ENCODE data around the gene CFAP61. TPM values are rescaled to one million over a fixed set of nuclear protein-coding genes. Genes with fewer than 3 reads are reported as not detected.

CFAP61 gene
- total RNA-seq, 1 experiment from 2014 or later = not detected

DNA sequence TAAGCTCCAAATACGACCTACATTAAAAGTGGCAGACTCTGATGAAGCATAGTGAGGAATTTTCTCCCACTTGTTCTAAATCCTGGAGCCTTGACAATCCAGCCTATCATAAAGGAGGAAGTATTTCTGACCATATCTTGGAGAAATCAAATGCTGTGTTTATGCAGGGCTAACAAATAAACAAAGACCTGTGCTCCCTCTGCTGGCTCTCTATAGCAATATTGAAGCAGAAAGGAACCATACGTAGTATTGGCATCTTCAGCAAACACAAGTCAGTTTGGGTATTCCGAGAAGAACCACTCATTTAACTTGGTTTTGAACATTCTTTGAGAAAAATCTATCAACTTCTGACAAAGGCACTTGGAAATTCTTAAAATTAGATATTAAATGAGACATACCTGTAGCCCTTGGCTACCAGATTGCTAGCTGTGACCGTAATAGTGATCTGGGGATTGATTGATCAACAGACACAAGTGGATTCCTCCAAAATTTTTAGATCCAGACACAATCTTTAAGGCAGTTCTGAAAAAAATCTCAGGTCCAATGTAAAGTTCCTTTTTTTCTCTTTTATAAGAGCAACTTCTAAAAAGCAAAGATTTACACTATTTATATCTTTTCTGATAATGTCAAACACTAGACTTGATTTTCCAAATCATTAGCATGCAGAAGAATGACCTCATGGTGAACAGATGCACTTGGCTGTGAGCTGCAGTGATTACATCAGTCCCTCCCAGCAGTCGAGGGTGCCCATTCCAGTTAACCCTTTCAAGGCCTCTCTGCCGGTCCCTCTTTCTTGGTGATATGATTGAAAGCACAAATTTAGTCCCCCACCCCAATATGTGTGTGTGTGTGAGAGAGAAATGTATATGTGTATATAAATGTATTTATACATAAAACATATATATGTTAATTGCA lies 355.8 kb downstream of the CFAP61 start:
- H3K9me2 ChIP-seq (replicated peaks; ENCODE audit: low read length) = no peaks in the 10 kb centered on the region
- no peaks in the 10 kb centered on the region for H3K79me2 ChIP-seq (ENCODE audit: low read length)
- peak; percentile 61 for DNase-seq
- TF ChIP-seq, protein P1, sequence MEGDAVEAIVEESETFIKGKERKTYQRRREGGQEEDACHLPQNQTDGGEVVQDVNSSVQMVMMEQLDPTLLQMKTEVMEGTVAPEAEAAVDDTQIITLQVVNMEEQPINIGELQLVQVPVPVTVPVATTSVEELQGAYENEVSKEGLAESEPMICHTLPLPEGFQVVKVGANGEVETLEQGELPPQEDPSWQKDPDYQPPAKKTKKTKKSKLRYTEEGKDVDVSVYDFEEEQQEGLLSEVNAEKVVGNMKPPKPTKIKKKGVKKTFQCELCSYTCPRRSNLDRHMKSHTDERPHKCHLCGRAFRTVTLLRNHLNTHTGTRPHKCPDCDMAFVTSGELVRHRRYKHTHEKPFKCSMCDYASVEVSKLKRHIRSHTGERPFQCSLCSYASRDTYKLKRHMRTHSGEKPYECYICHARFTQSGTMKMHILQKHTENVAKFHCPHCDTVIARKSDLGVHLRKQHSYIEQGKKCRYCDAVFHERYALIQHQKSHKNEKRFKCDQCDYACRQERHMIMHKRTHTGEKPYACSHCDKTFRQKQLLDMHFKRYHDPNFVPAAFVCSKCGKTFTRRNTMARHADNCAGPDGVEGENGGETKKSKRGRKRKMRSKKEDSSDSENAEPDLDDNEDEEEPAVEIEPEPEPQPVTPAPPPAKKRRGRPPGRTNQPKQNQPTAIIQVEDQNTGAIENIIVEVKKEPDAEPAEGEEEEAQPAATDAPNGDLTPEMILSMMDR (conservative IDR thresholded peaks at IDR 0.05; ENCODE audit: low read depth, low read length) = peak; percentile 79
- no peak for TF ChIP-seq EZH2phosphoT487 (IDR thresholded peaks at IDR 0.05; ENCODE audit: borderline replicate concordance, low read length)
- TF ChIP-seq EZH2 (IDR thresholded peaks at IDR 0.05; ENCODE audit: low read length, unreplicated experiment) = no peak
- no peak overlapping the region for H3K27ac ChIP-seq (ENCODE audit: low read length)
- H3K4me2 ChIP-seq (ENCODE audit: low read length) = no peak overlapping the region
- no peaks in the 10 kb centered on the region for H3K9me3 ChIP-seq (ENCODE audit: low read length)
- H3F3A ChIP-seq (ENCODE audit: low read length, unreplicated experiment) = no peaks in the 10 kb centered on the region
- no peak overlapping the region for H3K9ac ChIP-seq (ENCODE audit: low read length)
- no TSS peak for BruUV-seq (replicated peaks)
- H3K4me1 ChIP-seq (ENCODE audit: insufficient read depth, low read length) = no peaks in the 10 kb centered on the region
- H3K4me3 ChIP-seq (ENCODE audit: low read length) = no peak overlapping the region
- ChIA-PET CTCF (no interaction called here), POLR2A (ENCODE audit: unreplicated experiment) (no interaction called here)
- no peaks in the 10 kb centered on the region for H3K27me3 ChIP-seq (ENCODE audit: low read length)
- H2AFZ ChIP-seq (ENCODE audit: low read length) = no peak overlapping the region
- intact Hi-C loops (cut with micrococcal nuclease) = loop anchor here (1.0 kb wide), 4 partner anchors 48 to 324 kb away; no protein-coding TSS in a partner anchor
- ATAC-seq = peak; percentile 89
- H4K20me1 ChIP-seq (ENCODE audit: low read length) = no peaks in the 10 kb centered on the region
- no peaks in the 10 kb centered on the region for H3K36me3 ChIP-seq (ENCODE audit: low read depth, low read length)

DNA sequence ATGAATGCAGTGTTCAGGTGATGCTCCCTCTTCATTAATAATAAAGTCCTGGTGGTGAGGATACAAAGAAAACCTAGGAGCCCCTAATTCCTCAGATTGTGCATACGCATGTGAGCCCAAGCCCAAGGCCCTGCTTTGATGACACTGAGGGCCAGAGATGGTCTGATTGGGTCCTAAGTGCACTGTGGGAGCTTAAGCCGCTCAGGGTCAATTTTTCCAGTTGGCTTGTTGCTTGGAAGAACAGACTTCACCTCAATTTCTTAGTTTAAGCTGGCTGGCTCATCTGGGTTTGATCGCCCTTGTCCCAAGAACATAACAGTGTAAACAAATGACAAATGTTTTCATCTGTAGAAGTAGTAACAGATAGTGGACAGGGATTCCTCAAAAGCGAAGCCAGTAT lies 357.0 kb downstream of the CFAP61 start:
- Histone ChIP-seq H3K79me2 (ENCODE audit: low read length) (no peaks in the 10 kb centered on the region), H3K4me2 (ENCODE audit: low read length) (no peak overlapping the region), H3K4me1 (ENCODE audit: insufficient read depth, low read length) (no peaks in the 10 kb centered on the region), H3K36me3 (ENCODE audit: low read depth, low read length) (no peaks in the 10 kb centered on the region), H2AFZ (ENCODE audit: low read length) (no peak overlapping the region), H3F3A (ENCODE audit: low read length, unreplicated experiment) (no peaks in the 10 kb centered on the region), H3K9me2 (replicated peaks; ENCODE audit: low read length) (no peaks in the 10 kb centered on the region), H4K20me1 (ENCODE audit: low read length) (no peaks in the 10 kb centered on the region), H3K4me3 (ENCODE audit: low read length) (no peak overlapping the region), H3K27me3 (ENCODE audit: low read length) (no peaks in the 10 kb centered on the region), H3K9me3 (ENCODE audit: low read length) (no peaks in the 10 kb centered on the region), H3K9ac (ENCODE audit: low read length) (no peak overlapping the region), H3K27ac (ENCODE audit: low read length) (no peak overlapping the region)
- TF ChIP-seq EZH2 (IDR thresholded peaks at IDR 0.05; ENCODE audit: low read length, unreplicated experiment) (no peak), EZH2phosphoT487 (IDR thresholded peaks at IDR 0.05; ENCODE audit: borderline replicate concordance, low read length) (no peak)
- TF ChIP-seq, protein P1 (conservative IDR thresholded peaks at IDR 0.05; ENCODE audit: low read depth, low read length) = no peak
- BruUV-seq (replicated peaks) = no TSS peak
- POLR2A ChIA-PET (ENCODE audit: unreplicated experiment) = no interaction called here
- CTCF ChIA-PET = no interaction called here
- DNase-seq = no peak
- intact Hi-C loops (cut with micrococcal nuclease) = no loop called here
- no peak for ATAC-seq

Other genes with a start within 250 kb of the CFAP61 start
- 107 and 113 TPM in 2 replicates for gene NAA20, start 35.2 kb upstream of the CFAP61 start, total RNA-seq (2014; rRNA removed)
- gene CRNKL1, start 66 bp upstream of the CFAP61 start, total RNA-seq (2014; rRNA removed) = 17.2 and 22.5 TPM in 2 replicates